Measurements from ENCODE around the gene DAZAP1.

DNA sequence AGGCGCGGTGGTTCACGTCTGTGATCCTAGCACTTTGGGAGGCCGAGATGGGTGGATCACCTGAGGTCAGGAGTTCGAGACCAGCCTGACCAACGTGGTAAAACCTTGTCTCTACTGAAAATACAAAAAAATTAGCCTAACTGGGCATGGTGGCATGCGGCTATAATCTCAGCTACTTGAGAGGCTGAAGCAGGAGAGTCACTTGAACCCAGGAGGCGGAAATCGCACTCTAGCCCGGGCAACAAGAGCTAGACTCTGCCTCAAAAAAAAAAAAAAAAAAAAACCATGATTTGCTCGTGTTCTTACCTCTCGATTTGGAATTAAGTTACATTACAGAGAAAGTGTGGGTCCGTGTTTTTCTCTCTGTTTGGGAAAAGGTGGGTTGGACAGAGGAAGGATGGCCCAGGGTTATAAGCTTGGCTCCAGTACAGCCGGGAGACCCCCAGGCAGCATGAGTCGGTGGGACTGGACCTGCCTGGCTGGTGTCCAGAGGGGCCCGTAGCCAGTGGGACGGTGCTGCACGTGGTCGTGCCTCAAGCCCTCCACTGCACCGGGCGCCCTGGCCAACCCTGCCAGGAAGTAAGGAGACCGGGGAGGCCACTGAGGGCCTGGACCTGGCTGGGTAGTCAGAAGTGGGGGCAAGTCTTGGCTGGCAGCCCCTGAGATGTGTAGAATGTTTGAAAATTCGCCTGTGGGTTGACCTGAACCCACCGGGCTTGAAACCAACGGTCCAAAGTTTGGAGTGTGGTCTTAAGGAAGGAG lies 34.5 kb downstream of the DAZAP1 start:
- no peak for TF ChIP-seq POLR2A (IDR thresholded peaks at IDR 0.05)
- TF ChIP-seq, protein P1, sequence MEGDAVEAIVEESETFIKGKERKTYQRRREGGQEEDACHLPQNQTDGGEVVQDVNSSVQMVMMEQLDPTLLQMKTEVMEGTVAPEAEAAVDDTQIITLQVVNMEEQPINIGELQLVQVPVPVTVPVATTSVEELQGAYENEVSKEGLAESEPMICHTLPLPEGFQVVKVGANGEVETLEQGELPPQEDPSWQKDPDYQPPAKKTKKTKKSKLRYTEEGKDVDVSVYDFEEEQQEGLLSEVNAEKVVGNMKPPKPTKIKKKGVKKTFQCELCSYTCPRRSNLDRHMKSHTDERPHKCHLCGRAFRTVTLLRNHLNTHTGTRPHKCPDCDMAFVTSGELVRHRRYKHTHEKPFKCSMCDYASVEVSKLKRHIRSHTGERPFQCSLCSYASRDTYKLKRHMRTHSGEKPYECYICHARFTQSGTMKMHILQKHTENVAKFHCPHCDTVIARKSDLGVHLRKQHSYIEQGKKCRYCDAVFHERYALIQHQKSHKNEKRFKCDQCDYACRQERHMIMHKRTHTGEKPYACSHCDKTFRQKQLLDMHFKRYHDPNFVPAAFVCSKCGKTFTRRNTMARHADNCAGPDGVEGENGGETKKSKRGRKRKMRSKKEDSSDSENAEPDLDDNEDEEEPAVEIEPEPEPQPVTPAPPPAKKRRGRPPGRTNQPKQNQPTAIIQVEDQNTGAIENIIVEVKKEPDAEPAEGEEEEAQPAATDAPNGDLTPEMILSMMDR (IDR thresholded peaks at IDR 0.05), result no peak

All from lower leg skin (tissue), 3 donors.